Loucy (cell line): ENCODE measurements around the gene PIGZ.

Source experiments
- CTCF ChIP-seq: fragments of 200-600 bp; sonication (generic); conservative IDR thresholded peaks from 2 replicates; pipeline ENCODE4 v1.5.1; 2014; ENCODE audit warnings: mild to moderate bottlenecking, antibody characterized with exemption, low read length
- EZH2phosphoT487 ChIP-seq: fragments of 200-600 bp; IDR thresholded peaks from 2 replicates; pipeline ENCODE4 v1.6.1; 2018; ENCODE audit warnings: antibody characterized with exemption, mild to moderate bottlenecking, moderate library complexity, borderline replicate concordance

GRCh38 chr3:197001106-197001971 lies 32.7 kb upstream of the PIGZ start:
- TF ChIP-seq CTCF: no peak
- no peak for TF ChIP-seq EZH2phosphoT487
